HCT116 (cell line): ENCODE data around the gene RNF217. TPM values are rescaled to one million over a fixed set of nuclear protein-coding genes. Genes with fewer than 3 reads are reported as not detected.

Experiments used
- ATAC-seq: fragments of 200-7000 bp; cut with Tn5 transposase; 2 replicates; pipeline ENCODE4 v1.9.1; 2020; ENCODE audit warnings: mild to moderate bottlenecking, moderate library complexity
- BruUV-seq: library from RNA; stranded (reverse); fragments of 400-500 nt; replicated peaks from 2 replicates; lab custom pipeline; 2021; lab: Mats Ljungman, UMichigan
- CTCF ChIA-PET: fragments of 300-600 bp; sonication (Branson Sonifier 250); formaldehyde crosslinking; loops from one replicate; lab custom pipeline; 2021; ENCODE audit warnings: antibody characterized with exemption; lab: Charles Lee
- POLR2A ChIA-PET: fragments of 300-600, 350-600 bp; sonication (Branson Sonifier 250); formaldehyde crosslinking; loops from one replicate; lab custom pipeline; 2021; ENCODE audit warnings: antibody characterized with exemption; lab: Charles Lee
- RAD21 ChIA-PET, 2 experiments: fragments of 300-600 bp; sonication (Branson Sonifier 250); formaldehyde crosslinking; loops; one replicate each; lab custom pipeline; 2023; ENCODE audit warnings: low total read pairs in 2 of 2; ENCODE audit not compliant: uncharacterized antibody in 2 of 2, unreplicated experiment in 2 of 2, low non-redundant PET in 1 of 2; lab: Charles Lee
- DNase-seq: peaks from one replicate; pipeline ENCODE4 v3.0.0-alpha.2; 2010; ENCODE audit warnings: low read depth, low spot score
- H2AFZ ChIP-seq: fragments of 200-600 bp; shearing (Covaris generic), sonication (generic); 2 replicates; pipeline ENCODE4 v1.6.1; 2017; ENCODE audit warnings: low read depth, mixed run types, mixed read lengths, antibody characterized with exemption, low read length; ENCODE audit not compliant: poor library complexity, severe bottlenecking
- H3K27ac ChIP-seq: 2 replicates; pipeline ENCODE4 v1.5.1; 2012; ENCODE audit warnings: low read depth, low read length
- H3K27me3 ChIP-seq: fragments of 200-600 bp; sonication (generic); 2 replicates; pipeline ENCODE4 v1.6.1; 2016; ENCODE audit warnings: mixed run types, low read length, mixed read lengths; ENCODE audit not compliant: insufficient read depth
- H3K36me3 ChIP-seq, 2 experiments: fragments of 200-500 bp in 1 of 2; fragments of 200-600 bp in 1 of 2; sonication (Bioruptor generic) in 1 of 2; sonication (generic) in 1 of 2; 2 replicates each; pipeline versions ENCODE4 v1.5.1 to v1.6.1; 2014 to 2016; ENCODE audit warnings: low read length in 2 of 2, inconsistent platforms in 1 of 2, mixed read lengths in 1 of 2, mixed run types in 1 of 2; ENCODE audit not compliant: insufficient read depth in 2 of 2, control insufficient read depth in 1 of 2
- H3K4me1 ChIP-seq, 2 experiments: fragments of 200-600 bp in 1 of 2; sonication (generic) in 1 of 2; 2 replicates each; pipeline versions ENCODE4 v1.5.1 to v1.6.1; 2012 to 2017; ENCODE audit warnings: low read length in 2 of 2, inconsistent platforms in 1 of 2, mild to moderate bottlenecking in 1 of 2, mixed read lengths in 1 of 2, mixed run types in 1 of 2, moderate library complexity in 1 of 2; ENCODE audit not compliant: insufficient read depth in 2 of 2, control insufficient read depth in 1 of 2
- H3K4me2 ChIP-seq: fragments of 200-600 bp; sonication (generic); 2 replicates; pipeline ENCODE4 v1.6.1; 2017; ENCODE audit warnings: mixed run types, low read length, mixed read lengths
- H3K4me3 ChIP-seq, 2 experiments: fragments of 200-600 bp in 1 of 2; sonication (generic) in 1 of 2; replicated peaks in 1 of 2; 2 replicates each; pipeline ENCODE4 v1.5.1; 2011 to 2016; ENCODE audit warnings: low read length in 2 of 2, control low read depth in 1 of 2, low read depth in 1 of 2, mild to moderate bottlenecking in 1 of 2, mixed read lengths in 1 of 2, mixed run types in 1 of 2
- H3K79me2 ChIP-seq: fragments of 200-600 bp; sonication (generic); 2 replicates; pipeline ENCODE4 v1.6.1; 2017; ENCODE audit warnings: mild to moderate bottlenecking, mixed run types, low read length, moderate library complexity, mixed read lengths; ENCODE audit not compliant: insufficient read depth
- H3K9ac ChIP-seq: fragments of 200-600 bp; sonication (generic); 2 replicates; pipeline ENCODE4 v1.6.1; 2016; ENCODE audit warnings: low read length, mixed read lengths
- H3K9me2 ChIP-seq: fragments of 200-600 bp; sonication (generic), shearing (Covaris generic); 2 replicates; pipeline ENCODE4 v1.6.1; 2017; ENCODE audit warnings: mixed run types, mild to moderate bottlenecking, moderate library complexity; ENCODE audit not compliant: insufficient read depth
- H3K9me3 ChIP-seq, 2 experiments: fragments of 200-500 bp in 1 of 2; fragments of 200-600 bp in 1 of 2; sonication (Bioruptor generic) in 1 of 2; sonication (generic) in 1 of 2; 2 replicates each; pipeline ENCODE4 v1.6.1; 2014 to 2017; ENCODE audit warnings: low read length in 2 of 2, mixed read lengths in 2 of 2, inconsistent platforms in 1 of 2, low read depth in 1 of 2, mild to moderate bottlenecking in 1 of 2, mixed run types in 1 of 2, moderate library complexity in 1 of 2; ENCODE audit not compliant: control insufficient read depth in 1 of 2, insufficient read depth in 1 of 2
- H4K20me1 ChIP-seq: fragments of 200-600 bp; sonication (generic), shearing (Covaris generic); 2 replicates; pipeline ENCODE4 v1.6.1; 2017; ENCODE audit warnings: mixed run types, mild to moderate bottlenecking, moderate library complexity; ENCODE audit not compliant: insufficient read depth
- EZH2 ChIP-seq: fragments of 200-600 bp; sonication (generic); IDR thresholded peaks from 2 replicates; pipeline ENCODE4 v1.6.1; 2017; ENCODE audit warnings: antibody characterized with exemption, mixed run types
- EZH2phosphoT487 ChIP-seq: fragments of 200-600 bp; IDR thresholded peaks from 2 replicates; pipeline ENCODE4 v1.6.1; 2018; ENCODE audit warnings: antibody characterized with exemption, borderline replicate concordance
- MAX ChIP-seq: IDR thresholded peaks from 2 replicates; pipeline ENCODE4 v1.6.1; 2012
- RAD21 ChIP-seq: IDR thresholded peaks from 2 replicates; pipeline ENCODE4 v1.6.1; 2012; ENCODE audit warnings: low read depth, mild to moderate bottlenecking
- REST ChIP-seq: IDR thresholded peaks from 2 replicates; pipeline ENCODE4 v1.6.1; 2012; ENCODE audit warnings: low read depth
- TCF7L2 ChIP-seq: IDR thresholded peaks from 2 replicates; pipeline ENCODE4 v1.7.0; 2011; ENCODE audit warnings: borderline replicate concordance, inconsistent platforms; ENCODE audit not compliant: insufficient read depth, insufficient read length; ENCODE audit errors: extremely low read depth
- YY1 ChIP-seq: IDR thresholded peaks from 2 replicates; pipeline ENCODE4 v1.6.1; 2011; ENCODE audit warnings: low read length, low read depth, moderate library complexity, mild to moderate bottlenecking; ENCODE audit not compliant: insufficient replicate concordance; ENCODE audit errors: extremely low read depth
- intact Hi-C: fragments of 100-400 bp; cut with micrococcal nuclease; formaldehyde crosslinking; loops from 2 replicates; pipeline ENCODE4 v1.10.0; 2022
- total RNA-seq: library from RNA; stranded (reverse); gene quantifications from one replicate; pipeline ENCODE4 v1.2.1, GENCODE V29; 2021; ENCODE audit not compliant: unreplicated experiment
- TF ChIP-seq, protein P1 (sequence below): IDR thresholded peaks from 2 replicates; pipeline ENCODE4 v1.6.1; 2011; ENCODE audit warnings: mild to moderate bottlenecking, low read length, moderate library complexity; ENCODE audit not compliant: insufficient replicate concordance; ENCODE audit errors: extremely low read depth

Gene RNF217
- total RNA-seq, 1 experiment from 2014 or later = 20.4 TPM

GRCh38 chr6:125063307-125063706, 101.1 kb downstream of the RNF217 start:
- TF ChIP-seq MAX (no peak), EZH2 (no peak), REST (no peak), RAD21 (no peak), TCF7L2 (no peak), EZH2phosphoT487 (no peak), YY1 (no peak)
- TF ChIP-seq, protein P1, sequence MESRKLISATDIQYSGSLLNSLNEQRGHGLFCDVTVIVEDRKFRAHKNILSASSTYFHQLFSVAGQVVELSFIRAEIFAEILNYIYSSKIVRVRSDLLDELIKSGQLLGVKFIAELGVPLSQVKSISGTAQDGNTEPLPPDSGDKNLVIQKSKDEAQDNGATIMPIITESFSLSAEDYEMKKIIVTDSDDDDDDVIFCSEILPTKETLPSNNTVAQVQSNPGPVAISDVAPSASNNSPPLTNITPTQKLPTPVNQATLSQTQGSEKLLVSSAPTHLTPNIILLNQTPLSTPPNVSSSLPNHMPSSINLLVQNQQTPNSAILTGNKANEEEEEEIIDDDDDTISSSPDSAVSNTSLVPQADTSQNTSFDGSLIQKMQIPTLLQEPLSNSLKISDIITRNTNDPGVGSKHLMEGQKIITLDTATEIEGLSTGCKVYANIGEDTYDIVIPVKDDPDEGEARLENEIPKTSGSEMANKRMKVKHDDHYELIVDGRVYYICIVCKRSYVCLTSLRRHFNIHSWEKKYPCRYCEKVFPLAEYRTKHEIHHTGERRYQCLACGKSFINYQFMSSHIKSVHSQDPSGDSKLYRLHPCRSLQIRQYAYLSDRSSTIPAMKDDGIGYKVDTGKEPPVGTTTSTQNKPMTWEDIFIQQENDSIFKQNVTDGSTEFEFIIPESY = no peak
- H3K9ac ChIP-seq = no peak overlapping the region
- no peaks in the 10 kb centered on the region for H4K20me1 ChIP-seq
- DNase-seq (no peak), ATAC-seq (no peak)
- intact Hi-C loops = no loop called here
- no peak overlapping the region for H3K4me3 ChIP-seq
- ChIA-PET POLR2A (no interaction called here), CTCF (no interaction called here), RAD21 (no interaction called here)
- no peak overlapping the region for H3K27ac ChIP-seq
- H3K9me2 ChIP-seq = no peaks in the 10 kb centered on the region
- H3K4me2 ChIP-seq = no peak overlapping the region
- no TSS peak for BruUV-seq
- no peaks in the 10 kb centered on the region for H3K27me3 ChIP-seq
- no peaks in the 10 kb centered on the region for H3K36me3 ChIP-seq
- no peaks in the 10 kb centered on the region for H3K79me2 ChIP-seq
- H2AFZ ChIP-seq = no peak overlapping the region
- no peaks in the 10 kb centered on the region for H3K9me3 ChIP-seq
- H3K4me1 ChIP-seq = peaks cover 8 to 9% of the 10 kb centered on the region in 2 experiments; a peak in 2 of 4 replicates
